Adipose tissue (tissue), 3 donors: Measurements from ENCODE around the gene EIF4E. TPM values are rescaled to one million over a fixed set of nuclear protein-coding genes. Genes with fewer than 3 reads are reported as not detected.
A peak's percentile ranks its signal among the peaks of the same experiment; 100 is the strongest.
"Not testable (repeated sequence)": the region's sequence is repeated elsewhere in the genome, so short reads cannot be mapped to it uniquely, and the experiment has no call there.

Experiments used
- H3K27ac ChIP-seq: one replicate; pipeline ENCODE4 v1.5.1; 2013; ENCODE audit warnings: low read depth, low read length
- WGBS, 3 donors: extraction: QIAGEN DNeasy Blood & Tissue Kit; methylation state at CpG; one replicate each; pipeline ENCODE4 v1.1.7; 2013; 5-methylcytosine and 5-hydroxymethylcytosine counted together
- polyA plus RNA-seq, 3 donors: library from polyadenylated mRNA; stranded (reverse); fragments of 200-250 nt; gene quantifications; one replicate each; pipeline ENCODE4 v1.2.3, GENCODE V29; 2013
- donor health status: healthy with polysubstance abuse.
- donor health status: Bipolar disorder and iron deficiency.
- donor health status: healthy.

Gene EIF4E
- polyA plus RNA-seq, 3 donors: 17.6 to 64.0 (median 50.5) TPM

- 63 to 74% (median 71%) methylated on average over 2 of the region's 2 CpGs for WGBS, 3 donors
- H3K27ac ChIP-seq: no peak overlapping the region
Observed at GRCh38 chr4:98937986-98938720, 9.2 kb upstream of the EIF4E start.

GRCh38 chr4:98935633-98936032 lies 6.7 kb upstream of the EIF4E start:
- 66 to 91% (median 89%) methylated on average over 4 of the region's 4 CpGs for WGBS, 3 donors
- no peak overlapping the region for H3K27ac ChIP-seq

- WGBS, 3 donors: 81 to 96% (median 91%) methylated on average over 7 of the region's 7 CpGs
- not testable (repeated sequence) for H3K27ac ChIP-seq
Observed at GRCh38 chr4:98934851-98935250, 5.9 kb upstream of the EIF4E start.

- WGBS, 3 donors: 21 to 49% (median 44%) methylated on average over 3 of the region's 3 CpGs
- no peak overlapping the region for H3K27ac ChIP-seq
Observed at GRCh38 chr4:98932539-98932938, 3.6 kb upstream of the EIF4E start.

GRCh38 chr4:98930311-98930865 lies 1.5 kb upstream of the EIF4E start:
- 77 to 88% (median 80%) methylated on average over 2 of the region's 2 CpGs for WGBS, 3 donors
- no peak overlapping the region for H3K27ac ChIP-seq

GRCh38 chr4:98929341-98930267 lies 671 bp upstream of the EIF4E start:
- H3K27ac ChIP-seq: peak overlapping the region; percentile 75
- 5 to 11% (median 11%) methylated on average over 44 of the region's 44 CpGs for WGBS, 3 donors

- WGBS, 3 donors: 0 to 1% (median 0%) methylated on average over 26 of the region's 26 CpGs
- peak overlapping the region; percentile 97 for H3K27ac ChIP-seq
Observed at GRCh38 chr4:98928131-98928504, 815 bp downstream of the EIF4E start.

GRCh38 chr4:98926257-98926656 lies 2.7 kb downstream of the EIF4E start:
- 96 to 99% (median 97%) methylated on average over 15 of the region's 15 CpGs for WGBS, 3 donors
- H3K27ac ChIP-seq: not testable (repeated sequence)

GRCh38 chr4:98921292-98921691 lies 7.6 kb downstream of the EIF4E start:
- no peak overlapping the region for H3K27ac ChIP-seq
- 67 to 94% (median 86%) methylated on average over 5 of the region's 5 CpGs for WGBS, 3 donors

GRCh38 chr4:98919996-98920395 lies 8.9 kb downstream of the EIF4E start:
- no peak overlapping the region for H3K27ac ChIP-seq
- 94 to 96% (median 94%) methylated on average over 2 of the region's 2 CpGs for WGBS, 3 donors

GRCh38 chr4:98910728-98911127 lies 18.2 kb downstream of the EIF4E start:
- 79 to 87% (median 86%) methylated on average over 8 of the region's 8 CpGs for WGBS, 3 donors
- H3K27ac ChIP-seq: not testable (repeated sequence)

- no peak overlapping the region for H3K27ac ChIP-seq
- WGBS, 3 donors: 72 to 84% (median 80%) methylated on average over 5 of the region's 5 CpGs
Observed at GRCh38 chr4:98909646-98910401, 19.1 kb downstream of the EIF4E start.

- no peak overlapping the region for H3K27ac ChIP-seq
- 23 to 91% (median 84%) methylated on average over 2 of the region's 2 CpGs for whole genome bisulfite sequencing, 3 donors
Observed at GRCh38 chr4:98908703-98909262, 20.1 kb downstream of the EIF4E start.

- 71 to 74% (median 73%) methylated on average over 3 of the region's 3 CpGs for WGBS, 3 donors
- no peak overlapping the region for H3K27ac ChIP-seq
Observed at GRCh38 chr4:98908182-98908581, 20.8 kb downstream of the EIF4E start.

- H3K27ac ChIP-seq: no peak overlapping the region
Observed at GRCh38 chr4:98905839-98906238, 23.1 kb downstream of the EIF4E start.

- WGBS, 3 donors: 99 to 100% (median 100%) methylated on average over 3 of the region's 3 CpGs
- H3K27ac ChIP-seq: no peak overlapping the region
Observed at GRCh38 chr4:98905297-98905696, 23.6 kb downstream of the EIF4E start.

- WGBS, 3 donors: 72 to 89% (median 87%) methylated on average over 5 of the region's 5 CpGs
- no peak overlapping the region for H3K27ac ChIP-seq
Observed at GRCh38 chr4:98903963-98904362, 25.0 kb downstream of the EIF4E start.

GRCh38 chr4:98903561-98903960 lies 25.4 kb downstream of the EIF4E start:
- no peak overlapping the region for H3K27ac ChIP-seq
- 42 to 82% (median 77%) methylated on average over 2 of the region's 2 CpGs for WGBS, 3 donors
